GM23338 (cell line): Measurements from ENCODE around the gene AGPAT3. TPM values are rescaled to one million over a fixed set of nuclear protein-coding genes. Genes with fewer than 3 reads are reported as not detected.
A peak's percentile ranks its signal among the peaks of the same experiment; 100 is the strongest.

Experiments used
- ATAC-seq: fragments of 200-7000 bp; cut with Tn5 transposase; 3 replicates; pipeline ENCODE4 v1.9.1; 2020
- DNase-seq: peaks from one replicate; pipeline ENCODE4 v3.0.0-alpha.2; 2015; ENCODE audit warnings: low spot score
- H2AFZ ChIP-seq: fragments of 200-600 bp; sonication (generic); 2 replicates; pipeline ENCODE4 v1.8.0; 2016; ENCODE audit warnings: antibody characterized with exemption, mild to moderate bottlenecking, moderate library complexity
- H3F3A ChIP-seq: fragments of 200-600 bp; sonication (generic); replicated peaks from 2 replicates; pipeline ENCODE4 v1.8.0; 2017; ENCODE audit warnings: antibody characterized with exemption, mixed run types, low read depth
- H3K27ac ChIP-seq: fragments of 200-600 bp; sonication (generic); 2 replicates; pipeline ENCODE4 v1.6.1; 2016; ENCODE audit warnings: low read depth
- H3K27me3 ChIP-seq: fragments of 200-600 bp; sonication (generic); 2 replicates; pipeline ENCODE4 v1.8.0; 2016; ENCODE audit warnings: mild to moderate bottlenecking, mixed run types, moderate library complexity; ENCODE audit not compliant: insufficient read depth
- H3K36me3 ChIP-seq: fragments of 200-600 bp; sonication (generic); 2 replicates; pipeline ENCODE4 v1.8.0; 2016; ENCODE audit warnings: mild to moderate bottlenecking; ENCODE audit not compliant: insufficient read depth
- H3K4me1 ChIP-seq: fragments of 200-600 bp; sonication (generic); 2 replicates; pipeline ENCODE4 v1.8.0; 2016; ENCODE audit warnings: mild to moderate bottlenecking, moderate library complexity; ENCODE audit not compliant: insufficient read depth
- H3K4me2 ChIP-seq: fragments of 200-600 bp; sonication (generic); 2 replicates; pipeline ENCODE4 v1.7.1; 2017; ENCODE audit warnings: mixed run types
- H3K4me3 ChIP-seq: fragments of 200-600 bp; sonication (generic); 2 replicates; pipeline ENCODE4 v1.6.1; 2016; ENCODE audit warnings: mixed run types
- H3K79me2 ChIP-seq: fragments of 200-600 bp; sonication (generic); replicated peaks from 2 replicates; pipeline ENCODE4 v1.8.0; 2017; ENCODE audit warnings: mild to moderate bottlenecking; ENCODE audit not compliant: insufficient read depth
- H3K9me2 ChIP-seq: fragments of 200-600 bp; sonication (generic); 2 replicates; pipeline ENCODE4 v1.8.0; 2017; ENCODE audit not compliant: insufficient read depth
- H4K20me1 ChIP-seq: fragments of 200-600 bp; sonication (generic); replicated peaks from 2 replicates; pipeline ENCODE4 v1.8.0; 2017; ENCODE audit warnings: mild to moderate bottlenecking; ENCODE audit not compliant: insufficient read depth
- H3K27ac Mint-ChIP-seq: 2 replicates; pipeline ENCODE4 v1.8.0; 2020; ENCODE audit warnings: inconsistent platforms, mild to moderate bottlenecking, moderate library complexity, mixed read lengths
- H3K27me3 Mint-ChIP-seq: 3 replicates; pipeline ENCODE4 v1.8.0; 2022; ENCODE audit warnings: low read depth, mild to moderate bottlenecking, moderate library complexity, mixed read lengths, inconsistent platforms; ENCODE audit not compliant: insufficient read depth, poor library complexity
- H3K36me3 Mint-ChIP-seq: 3 replicates; pipeline ENCODE4 v1.8.0; 2021; ENCODE audit warnings: low read depth, mild to moderate bottlenecking, inconsistent platforms, moderate library complexity, mixed read lengths
- H3K4me1 Mint-ChIP-seq: 3 replicates; pipeline ENCODE4 v1.8.0; 2020; ENCODE audit warnings: mild to moderate bottlenecking, inconsistent platforms, mixed read lengths
- H3K4me3 Mint-ChIP-seq: 3 replicates; pipeline ENCODE4 v1.8.0; 2021; ENCODE audit warnings: moderate library complexity, mild to moderate bottlenecking, inconsistent platforms, mixed read lengths
- H3K9me3 Mint-ChIP-seq: 3 replicates; pipeline ENCODE4 v1.8.0; 2020; ENCODE audit warnings: moderate library complexity, mild to moderate bottlenecking, inconsistent platforms, mixed read lengths
- CTCF ChIP-seq, 2 experiments: fragments of 200-600 bp in 1 of 2; sonication (generic) in 1 of 2; conservative IDR thresholded peaks; 2 replicates each; pipeline versions ENCODE4 v1.5.1 to v1.6.1; 2016 to 2017; ENCODE audit warnings: antibody characterized with exemption in 2 of 2, low read depth in 2 of 2, mild to moderate bottlenecking in 2 of 2, moderate library complexity in 1 of 2
- ETS1 ChIP-seq: IDR thresholded peaks from 2 replicates; pipeline ENCODE4 v1.6.1; 2016; ENCODE audit warnings: antibody characterized with exemption
- EZH2phosphoT487 ChIP-seq: fragments of 200-600 bp; sonication (generic); IDR thresholded peaks from one replicate; pipeline ENCODE4 v1.8.1; 2018; ENCODE audit warnings: antibody characterized with exemption; ENCODE audit not compliant: unreplicated experiment
- JUNB ChIP-seq: IDR thresholded peaks from one replicate; pipeline ENCODE4 v1.6.1; 2016; ENCODE audit warnings: antibody characterized with exemption; ENCODE audit not compliant: unreplicated experiment
- NANOG ChIP-seq: IDR thresholded peaks from 2 replicates; pipeline ENCODE4 v1.6.1; 2016; ENCODE audit warnings: antibody characterized with exemption, borderline replicate concordance
- REST ChIP-seq: IDR thresholded peaks from one replicate; pipeline ENCODE4 v1.6.1; 2018; ENCODE audit warnings: antibody characterized with exemption; ENCODE audit not compliant: unreplicated experiment
- ZNF114 ChIP-seq: fragments of 250-450 bp; sonication (Bioruptor Pico); IDR thresholded peaks from 2 replicates; pipeline ENCODE4 v1.5.0; 2020; ENCODE audit warnings: mild to moderate bottlenecking, moderate library complexity
- polyA plus RNA-seq: library from polyadenylated mRNA; unstranded; fragments of >200 nt; fragmentation: Nextera tagmentation; extraction: Ambion mirVana; gene quantifications from 2 replicates; pipeline ENCODE4 v1.2.1, GENCODE V29; 2016
- total RNA-seq: library from RNA; depleted of rRNA; stranded (reverse); fragments of >200 nt; shearing (Covaris generic); gene quantifications from 2 replicates; pipeline ENCODE4 v1.2.3, GENCODE V29; 2014

AGPAT3 gene
- total and polyA plus RNA-seq, 2 experiments from 2014 or later = 2.1 to 6.1 TPM

- Mint-ChIP-seq H3K4me1 (no peaks in the 10 kb centered on the region), H3K9me3 (no peaks in the 10 kb centered on the region), H3K4me3 (no peak overlapping the region), H3K27me3 (peaks cover 7% of the 10 kb centered on the region), H3K27ac (no peak overlapping the region), H3K36me3 (no peaks in the 10 kb centered on the region)
- no peaks in the 10 kb centered on the region for H3K79me2 ChIP-seq
- no peak for DNase-seq
- no peaks in the 10 kb centered on the region for H3F3A ChIP-seq
- no peak overlapping the region for H3K4me3 ChIP-seq
- H3K4me2 ChIP-seq = no peak overlapping the region
- no peaks in the 10 kb centered on the region for H3K36me3 ChIP-seq
- no peak for TF ChIP-seq JUNB
- no peak for TF ChIP-seq ZNF114 (CRISPR knock-in tag)
- TF ChIP-seq NANOG = no peak
- no peak for TF ChIP-seq CTCF (conservative IDR thresholded peaks at IDR 0.05; ENCODE audit: low read depth in 2 of 2)
- no peak for TF ChIP-seq REST
- TF ChIP-seq ETS1 = no peak
- TF ChIP-seq EZH2phosphoT487 = no peak
- H3K9me2 ChIP-seq = no peaks in the 10 kb centered on the region
- no peak for ATAC-seq
- no peaks in the 10 kb centered on the region for H3K27me3 ChIP-seq
- H2AFZ ChIP-seq = no peak overlapping the region
- no peaks in the 10 kb centered on the region for H4K20me1 ChIP-seq
- no peak overlapping the region for H3K27ac ChIP-seq
- no peaks in the 10 kb centered on the region for H3K4me1 ChIP-seq
Measured at GRCh38 chr21:43910460-43910859, 45.4 kb downstream of the AGPAT3 start.

- Histone ChIP-seq H3K4me1 (no peaks in the 10 kb centered on the region), H2AFZ (0 out of 2 replicates have a peak overlapping the region, but pooled peaks have one; percentile 23), H4K20me1 (no peaks in the 10 kb centered on the region), H3K27ac (no peak overlapping the region), H3K79me2 (no peaks in the 10 kb centered on the region), H3K27me3 (no peaks in the 10 kb centered on the region), H3K36me3 (no peaks in the 10 kb centered on the region), H3K4me3 (no peak overlapping the region), H3F3A (no peaks in the 10 kb centered on the region), H3K4me2 (no peak overlapping the region), H3K9me2 (no peaks in the 10 kb centered on the region)
- Mint-ChIP-seq H3K4me3 (no peak overlapping the region), H3K36me3 (no peaks in the 10 kb centered on the region), H3K4me1 (no peaks in the 10 kb centered on the region), H3K27me3 (peaks cover 7% of the 10 kb centered on the region), H3K9me3 (no peaks in the 10 kb centered on the region), H3K27ac (no peak overlapping the region)
- ATAC-seq (no peak), DNase-seq (no peak)
- no peak for TF ChIP-seq ETS1
Measured at GRCh38 chr21:43911015-43911934, 46.3 kb downstream of the AGPAT3 start.
